CD4-positive, alpha-beta T cell treated with Interleukin-10 for 1 hour (primary cell): Measurements from ENCODE around the gene CLDN10.

Experiments used
- DNase-seq: peaks from one replicate; pipeline ENCODE4 v3.0.0-alpha.2; 2020

Gene CLDN10

DNA sequence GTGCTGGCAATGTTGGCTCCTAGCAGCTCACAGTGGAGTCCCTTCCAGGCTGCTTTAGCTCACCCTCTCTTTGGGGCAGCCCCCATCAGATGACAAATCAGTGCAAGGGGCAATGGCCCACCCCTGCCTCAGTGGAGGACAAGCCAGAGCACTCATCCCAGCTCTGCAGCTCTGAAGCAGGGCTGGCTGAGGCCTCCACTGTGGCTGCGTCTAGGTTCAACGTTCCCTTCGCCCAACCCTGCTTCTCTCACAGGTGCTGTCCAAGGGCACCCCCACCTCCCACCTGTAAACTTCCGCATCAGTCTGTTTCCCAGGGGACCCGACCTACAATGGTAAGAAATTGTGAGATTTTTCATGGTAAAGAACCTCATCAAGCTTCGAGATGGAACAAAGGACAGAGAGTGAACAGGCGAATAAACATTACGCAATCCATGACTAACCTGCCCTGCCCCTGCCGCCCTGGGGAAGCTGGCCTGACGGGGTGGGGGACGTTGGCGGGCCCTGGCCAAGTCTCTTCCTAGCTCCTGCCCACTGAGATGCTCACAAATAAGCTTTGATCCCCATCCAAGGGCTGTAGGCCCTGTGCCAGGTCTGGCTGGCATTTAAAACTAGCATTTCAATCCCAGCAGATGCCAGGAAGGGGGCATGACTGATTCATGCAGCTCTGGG lies 51.5 kb downstream of the CLDN10 start:
- no peak for DNase-seq

DNA sequence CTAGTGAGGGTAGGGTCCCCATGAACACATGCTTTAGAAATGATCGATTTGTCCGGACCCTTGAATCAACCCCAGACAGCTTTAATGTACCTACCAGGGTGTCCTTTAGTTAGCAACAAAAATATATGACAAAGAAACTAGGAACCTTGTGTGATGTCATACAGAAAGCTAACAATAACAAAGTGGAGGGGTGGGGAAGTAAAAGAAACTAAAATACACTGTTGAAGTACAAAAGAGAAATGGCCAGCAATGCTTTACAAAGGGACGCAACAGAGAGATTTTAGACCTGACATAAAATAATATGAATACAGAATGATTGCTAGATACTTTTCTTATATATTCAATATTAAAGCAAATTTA lies 52.0 kb downstream of the CLDN10 start:
- no peak for DNase-seq

DNA sequence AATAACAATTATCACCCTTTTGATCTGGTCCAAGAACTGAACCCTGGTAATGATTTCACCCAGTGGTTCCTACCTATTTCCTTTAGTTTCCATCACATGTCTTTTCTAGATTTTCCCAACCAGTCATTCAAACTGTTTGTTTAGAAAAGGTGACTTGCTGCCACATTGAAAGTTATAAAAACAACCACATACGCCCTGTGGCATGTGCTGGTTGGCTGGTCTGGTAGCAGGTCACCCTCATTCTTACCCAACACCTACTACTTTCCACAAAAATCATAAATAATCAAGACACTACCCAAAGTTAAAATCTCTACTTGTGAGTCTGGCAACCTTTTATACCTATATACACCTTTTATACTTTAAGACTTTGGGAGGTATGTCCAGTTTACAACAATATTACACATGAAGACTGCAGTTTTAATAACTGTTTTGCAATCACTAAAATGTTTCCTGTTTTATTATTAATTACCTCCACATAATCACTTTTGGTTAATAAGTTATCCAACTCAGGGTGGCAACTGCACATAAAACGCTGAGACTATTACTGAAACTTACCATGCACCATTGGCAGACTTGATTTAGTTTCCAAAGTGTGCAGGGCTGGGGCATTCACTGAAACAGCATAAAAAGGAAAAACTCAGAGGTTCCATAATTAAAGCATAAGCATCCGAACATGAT lies 53.1 kb downstream of the CLDN10 start:
- no peak for DNase-seq

DNA sequence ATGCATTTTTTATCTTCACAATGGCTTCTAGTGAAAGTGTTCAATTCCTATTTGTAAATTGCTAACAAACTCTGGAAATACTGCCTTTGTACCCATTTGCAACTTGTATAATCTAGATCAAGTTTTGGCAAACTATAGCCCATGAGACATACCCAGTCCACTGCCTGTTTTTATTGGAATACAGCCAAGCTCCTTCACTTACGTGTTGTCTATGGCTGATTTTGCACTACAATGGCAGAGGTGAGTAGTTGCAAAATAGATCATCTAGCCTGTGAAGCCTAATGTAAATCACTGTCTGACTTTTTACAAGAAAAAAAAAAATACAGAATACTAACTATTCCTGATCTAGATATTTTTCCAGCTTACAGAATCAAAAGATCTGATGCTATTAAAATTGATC lies 54.8 kb downstream of the CLDN10 start:
- DNase-seq: no peak

DNA sequence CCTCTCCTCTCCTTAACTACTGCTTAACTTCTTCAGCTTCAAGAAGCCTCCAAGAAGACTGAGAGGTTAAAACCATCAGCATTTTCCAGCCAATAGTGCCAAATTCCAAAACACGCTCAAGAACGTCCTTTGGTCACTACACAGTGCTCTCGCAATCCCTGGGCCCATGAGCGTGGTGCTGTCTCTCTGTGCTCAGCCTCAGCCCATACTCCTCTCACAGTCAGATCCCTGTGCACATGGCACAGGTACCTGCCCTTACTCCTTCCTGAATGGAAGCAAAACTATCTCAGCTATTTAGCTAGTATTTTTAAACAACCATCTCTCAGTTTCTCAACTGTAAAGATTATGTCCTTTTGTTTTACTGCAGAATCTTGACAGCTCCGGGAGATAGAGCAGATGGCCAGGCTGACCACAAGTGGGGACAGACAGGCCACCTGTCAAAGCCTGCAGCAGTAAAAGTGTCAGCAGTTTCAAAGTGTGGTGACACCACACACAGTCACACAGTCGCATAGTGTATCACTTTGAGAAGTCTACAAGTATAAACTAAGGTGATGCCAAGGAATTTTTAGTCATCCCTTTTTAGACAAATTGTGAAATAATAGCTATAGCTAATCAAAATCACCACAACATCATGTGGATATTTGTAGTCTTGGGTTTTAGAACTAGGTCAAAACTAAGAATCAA lies 56.3 kb downstream of the CLDN10 start:
- DNase-seq: no peak

DNA sequence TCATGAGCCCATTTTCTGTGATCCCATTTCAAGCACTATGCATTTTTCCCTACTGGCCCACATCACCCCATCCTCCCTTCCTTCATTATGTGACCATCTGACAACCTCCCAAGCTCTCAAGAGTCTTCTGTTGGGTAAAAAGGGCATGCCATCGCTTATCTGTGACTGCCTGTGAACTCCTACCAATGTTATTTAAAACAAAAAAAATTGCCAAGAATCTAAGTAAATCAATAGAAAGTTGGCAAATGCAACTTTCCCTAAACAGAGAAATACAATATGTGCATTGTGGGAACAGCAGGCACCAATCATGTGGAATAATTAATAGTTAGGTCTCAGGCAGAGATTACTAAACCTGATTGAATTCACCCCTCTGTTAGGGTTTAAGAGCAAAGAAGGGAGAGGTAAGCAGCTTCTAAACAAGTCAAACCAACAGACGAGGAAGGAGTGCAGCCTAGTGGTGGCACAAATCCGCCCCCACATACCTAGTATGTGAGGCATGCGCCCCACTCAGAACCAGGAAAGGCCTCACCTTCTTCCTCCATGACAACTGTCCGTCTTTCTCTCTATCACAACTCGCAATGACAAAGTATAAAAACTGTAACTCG lies 62.2 kb downstream of the CLDN10 start:
- no peak for DNase-seq

DNA sequence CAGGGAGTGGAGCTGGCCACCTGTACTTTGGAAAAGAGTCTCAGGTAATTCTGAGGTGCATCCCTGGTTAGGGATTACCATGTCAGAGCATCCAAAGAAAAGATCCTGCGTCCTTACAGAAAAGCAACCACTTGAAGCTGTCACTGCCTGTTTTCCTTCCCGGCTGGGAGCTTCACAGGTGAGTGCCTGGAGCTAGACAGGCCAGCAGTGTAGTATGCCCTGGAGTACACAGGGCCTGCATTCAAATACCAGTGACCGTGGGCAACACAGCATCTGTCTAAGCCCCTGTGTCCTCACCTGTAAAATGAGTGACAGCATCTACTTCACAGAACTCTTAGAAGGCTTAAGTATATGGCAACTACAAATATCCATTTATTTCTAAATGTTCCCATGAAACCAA lies 63.0 kb downstream of the CLDN10 start:
- no peak for DNase-seq

DNA sequence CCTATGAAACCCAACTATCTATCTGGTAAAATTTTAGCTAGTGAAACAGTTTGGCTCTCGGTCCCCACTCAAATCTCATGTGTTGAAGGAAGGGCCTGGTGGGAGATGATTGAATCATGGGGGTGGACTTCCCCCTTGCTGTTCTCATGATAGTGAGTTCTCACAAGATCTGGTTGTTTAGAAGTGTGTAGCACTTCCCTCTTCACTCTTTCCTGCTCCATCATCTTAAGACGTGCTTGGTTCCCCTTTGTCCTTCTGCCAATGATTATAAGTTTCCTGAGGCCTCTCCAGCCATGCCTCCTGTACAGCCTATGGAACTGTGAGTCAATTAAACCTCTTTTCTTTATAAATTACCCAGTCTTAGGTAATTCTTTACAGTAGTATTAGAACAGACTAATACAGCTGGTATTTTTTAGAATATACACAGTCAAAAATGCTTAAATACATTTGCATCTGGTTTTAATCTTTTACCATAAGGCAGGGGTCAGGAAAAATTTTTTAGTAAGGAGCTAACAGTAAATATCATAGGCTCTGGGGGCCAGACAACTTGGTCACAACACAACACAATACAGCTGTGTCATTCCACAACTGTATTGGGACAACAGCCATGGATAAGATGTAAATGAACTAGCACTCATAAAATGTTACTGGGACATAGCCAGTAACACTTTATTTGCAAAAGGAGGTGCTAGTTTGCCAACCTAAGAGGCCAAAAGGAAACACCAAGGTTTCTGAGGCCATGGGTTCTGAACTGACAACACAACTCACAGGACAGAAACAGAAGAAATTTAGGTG lies 67.7 kb downstream of the CLDN10 start:
- DNase-seq: no peak

DNA sequence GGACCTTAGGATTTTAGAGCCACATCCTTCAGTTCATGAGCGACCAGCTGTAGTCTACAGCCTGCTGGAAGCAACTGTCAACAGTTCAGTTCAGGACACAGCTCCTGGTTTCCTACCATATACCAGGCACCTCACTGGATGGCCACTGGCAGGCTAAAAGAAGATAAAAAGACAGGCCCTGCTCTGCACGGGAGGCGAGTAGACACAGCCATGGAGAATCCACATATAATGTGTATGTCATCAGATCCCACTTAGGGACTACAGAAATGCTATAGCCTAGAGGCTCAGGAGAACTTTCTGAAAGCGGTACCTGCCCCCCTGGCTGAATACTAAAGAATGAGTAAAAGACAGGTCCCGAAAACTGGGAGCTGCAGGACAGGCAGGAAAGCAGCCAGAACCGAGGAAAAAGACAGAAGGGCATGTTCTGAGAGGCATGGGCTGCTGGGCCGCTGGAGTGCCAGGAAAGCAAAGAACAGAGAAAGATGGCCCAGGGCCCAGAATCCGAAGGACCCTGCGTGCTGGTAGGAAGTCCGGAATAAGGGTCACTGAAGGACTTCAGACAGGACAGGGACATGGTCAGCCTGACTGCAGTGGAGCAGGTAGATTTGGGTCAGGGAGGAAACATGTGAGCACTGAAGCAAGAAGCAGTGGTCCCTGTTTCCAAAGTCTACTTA lies 68.4 kb downstream of the CLDN10 start:
- no peak for DNase-seq

DNA sequence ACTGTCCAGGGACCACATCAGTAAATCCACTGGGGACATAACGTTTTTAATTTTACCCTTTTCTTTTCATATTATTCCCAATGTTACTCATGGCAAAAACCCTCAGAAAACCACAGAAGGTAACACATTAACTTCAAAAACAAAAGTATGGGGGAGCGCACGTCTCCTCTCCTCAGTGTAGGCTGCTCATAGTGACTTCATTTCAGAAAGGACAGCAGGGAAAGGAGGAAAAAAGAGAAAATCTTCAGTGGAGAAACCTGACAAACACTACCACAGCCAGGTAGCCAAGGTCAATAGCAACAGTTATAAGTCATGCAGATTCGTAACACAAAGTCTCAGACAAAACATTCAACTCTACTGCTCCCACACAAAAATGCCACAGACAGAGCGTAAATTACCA lies 70.6 kb downstream of the CLDN10 start:
- DNase-seq: no peak

DNA sequence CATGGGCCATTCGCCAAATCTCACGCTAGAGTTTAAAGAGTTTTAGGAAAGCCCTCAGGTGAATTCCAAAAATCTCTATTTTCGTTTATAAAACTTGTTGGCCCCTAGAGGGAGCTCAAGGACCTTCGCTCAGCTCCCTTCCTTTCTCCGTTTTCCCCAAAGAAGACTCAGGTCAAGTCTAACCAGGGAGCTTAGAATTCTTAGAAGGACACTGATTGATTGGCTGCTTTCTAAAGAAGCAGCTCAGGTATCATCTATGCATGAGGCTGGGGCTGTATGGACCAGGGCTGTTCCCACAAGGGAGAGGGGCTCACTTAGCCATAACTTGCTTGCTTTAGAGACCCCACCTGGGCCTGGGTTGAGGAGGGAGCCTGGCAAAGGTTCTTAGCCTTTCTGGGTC lies 71.5 kb downstream of the CLDN10 start:
- DNase-seq: peak; percentile 35

DNA sequence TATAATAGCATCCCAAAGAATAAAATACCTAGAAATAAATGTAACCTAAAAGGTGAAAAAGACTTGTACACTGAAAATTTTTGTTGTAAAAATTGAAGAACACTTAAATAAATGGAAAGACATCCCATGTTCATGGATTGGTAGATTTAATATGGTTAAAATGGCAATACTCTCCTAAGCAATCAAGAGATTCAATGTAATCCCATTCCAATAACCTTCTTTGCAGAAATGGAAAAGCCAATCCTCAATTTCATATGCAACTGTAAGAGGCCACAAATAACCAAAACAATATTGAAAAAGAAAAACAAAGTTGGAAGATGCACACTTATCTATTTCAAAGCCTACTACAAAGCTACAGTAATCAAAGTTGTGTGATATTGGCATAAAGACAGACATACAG lies 74.2 kb downstream of the CLDN10 start:
- DNase-seq: no peak

DNA sequence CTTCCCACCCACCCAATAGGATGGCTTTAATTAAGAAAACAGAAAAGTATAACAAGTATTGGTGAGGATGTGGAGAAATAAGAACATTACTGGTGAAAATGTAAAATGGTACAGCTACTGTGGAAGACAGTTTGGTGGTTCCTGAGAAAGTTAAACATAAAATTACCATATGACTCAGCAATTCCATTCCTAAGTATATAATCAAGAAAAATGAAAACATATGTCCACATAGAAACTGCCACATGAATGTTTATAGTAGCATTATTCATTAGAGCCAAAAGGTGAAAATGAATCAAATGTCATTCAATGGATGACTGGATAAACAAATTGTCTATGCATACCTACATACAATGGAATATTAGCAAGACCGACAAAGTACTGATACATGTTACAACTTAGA lies 75.1 kb downstream of the CLDN10 start:
- DNase-seq: no peak

DNA sequence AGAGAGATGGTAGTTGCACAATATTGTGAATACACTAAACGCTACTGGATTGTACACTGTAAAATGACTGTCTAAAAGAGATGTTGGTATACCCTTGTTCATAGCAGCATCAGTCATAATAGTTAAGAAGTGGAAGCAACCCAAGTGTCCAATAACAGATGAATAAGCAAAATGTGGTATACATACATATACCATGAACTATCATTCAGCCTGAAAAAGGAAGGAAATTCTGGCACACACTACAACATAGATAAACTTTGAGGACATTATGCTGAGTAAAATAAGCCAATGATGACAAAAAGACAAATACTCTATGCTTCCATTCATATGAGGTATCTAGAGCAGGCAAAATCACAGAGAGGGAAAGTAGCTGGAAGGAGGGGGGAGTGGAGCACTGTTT lies 76.0 kb downstream of the CLDN10 start:
- no peak for DNase-seq

DNA sequence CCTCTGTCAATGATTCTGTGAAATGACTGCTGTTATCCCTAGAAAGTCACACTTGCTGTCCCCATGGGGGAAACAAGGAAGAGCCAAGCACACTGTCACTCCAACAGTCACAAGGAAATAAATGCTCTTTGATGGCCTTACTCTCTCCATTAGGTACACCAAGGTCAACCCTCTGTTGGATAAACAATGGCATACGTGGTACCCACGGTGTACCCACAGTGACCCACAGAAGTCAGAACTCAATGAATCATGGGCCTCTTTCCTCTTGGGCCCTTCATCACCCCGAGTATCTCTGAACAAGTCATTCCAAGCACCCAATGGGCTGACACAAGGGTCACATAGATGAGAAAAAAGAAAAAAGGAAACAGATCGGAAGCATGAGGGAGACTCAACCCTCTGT lies 76.6 kb downstream of the CLDN10 start:
- no peak for DNase-seq
